Measurements from ENCODE around the gene HSD3B7.

GRCh38 chr16:30997725-30998711 lies 13.0 kb downstream of the HSD3B7 start:
- no peak for TF ChIP-seq CTCF (IDR thresholded peaks at IDR 0.05)
- TF ChIP-seq POLR2A (IDR thresholded peaks at IDR 0.05), result no peak

All from Peyer's patch (tissue), 4 donors.